H1 (cell line): ENCODE results near the gene RGR.

ENCODE experiments used
- ATF2 ChIP-seq: IDR thresholded peaks from 2 replicates; pipeline ENCODE4 v1.6.1; 2012; ENCODE audit warnings: low read length, inconsistent platforms
- BRCA1 ChIP-seq: IDR thresholded peaks from 2 replicates; pipeline ENCODE4 v1.6.1; 2012; ENCODE audit warnings: low read depth, low read length, improper control_type of control experiment
- CHD2 ChIP-seq: IDR thresholded peaks from 2 replicates; pipeline ENCODE4 v1.6.1; 2012; ENCODE audit warnings: low read length, improper control_type of control experiment
- JUND ChIP-seq: IDR thresholded peaks from 2 replicates; pipeline ENCODE4 v1.6.1; 2011; ENCODE audit warnings: mild to moderate bottlenecking, improper control_type of control experiment, low read length
- POLR2A ChIP-seq, 2 experiments: IDR thresholded peaks; 1 replicate in 1 of 2; 2 replicates in 1 of 2; pipeline ENCODE4 v1.6.1; 2011; ENCODE audit warnings: low read depth in 2 of 2, low read length in 2 of 2, mild to moderate bottlenecking in 2 of 2; ENCODE audit errors: control extremely low read depth in 1 of 2
- POLR2AphosphoS5 ChIP-seq: IDR thresholded peaks from 2 replicates; pipeline ENCODE4 v1.6.1; 2011; ENCODE audit warnings: low read depth, low read length
- TF ChIP-seq, protein P1 (sequence below), 3 experiments: IDR thresholded peaks; 1 replicate in 2 of 3; 2 replicates in 1 of 3; pipeline versions ENCODE4 v1.5.1 to v1.6.1; 2011; ENCODE audit warnings: low read length in 3 of 3, mild to moderate bottlenecking in 3 of 3, inconsistent platforms in 2 of 3, low read depth in 1 of 3, moderate library complexity in 1 of 3; ENCODE audit not compliant: insufficient read depth in 1 of 3; ENCODE audit errors: control extremely low read depth in 1 of 3

DNA sequence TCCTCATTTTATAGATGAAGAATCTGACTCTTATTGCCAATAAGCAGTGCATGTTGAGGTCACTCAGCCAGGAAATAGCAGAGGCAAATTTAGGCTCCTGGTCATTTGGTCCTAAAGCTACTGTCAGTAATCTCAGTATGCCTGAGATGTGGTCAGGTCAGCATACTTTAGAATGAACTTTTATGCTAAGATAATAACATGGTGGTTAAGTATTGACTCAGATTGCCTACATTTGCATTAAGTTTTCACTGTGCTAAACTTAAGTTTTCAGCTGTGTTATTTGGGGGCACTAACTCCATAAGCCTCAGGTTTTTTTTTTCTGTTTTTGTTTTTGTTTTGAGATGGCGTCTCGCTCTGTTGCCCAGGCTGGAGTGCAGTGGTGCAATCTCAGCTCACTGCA lies 47.6 kb downstream of the RGR start:
- TF ChIP-seq POLR2A (IDR thresholded peaks at IDR 0.05; ENCODE audit: control extremely low read depth in 1 of 2, low read depth in 2 of 2, low read length in 2 of 2) (no peak), CHD2 (no peak), POLR2AphosphoS5 (no peak), BRCA1 (no peak), ATF2 (no peak), JUND (no peak)
- TF ChIP-seq, protein P1, sequence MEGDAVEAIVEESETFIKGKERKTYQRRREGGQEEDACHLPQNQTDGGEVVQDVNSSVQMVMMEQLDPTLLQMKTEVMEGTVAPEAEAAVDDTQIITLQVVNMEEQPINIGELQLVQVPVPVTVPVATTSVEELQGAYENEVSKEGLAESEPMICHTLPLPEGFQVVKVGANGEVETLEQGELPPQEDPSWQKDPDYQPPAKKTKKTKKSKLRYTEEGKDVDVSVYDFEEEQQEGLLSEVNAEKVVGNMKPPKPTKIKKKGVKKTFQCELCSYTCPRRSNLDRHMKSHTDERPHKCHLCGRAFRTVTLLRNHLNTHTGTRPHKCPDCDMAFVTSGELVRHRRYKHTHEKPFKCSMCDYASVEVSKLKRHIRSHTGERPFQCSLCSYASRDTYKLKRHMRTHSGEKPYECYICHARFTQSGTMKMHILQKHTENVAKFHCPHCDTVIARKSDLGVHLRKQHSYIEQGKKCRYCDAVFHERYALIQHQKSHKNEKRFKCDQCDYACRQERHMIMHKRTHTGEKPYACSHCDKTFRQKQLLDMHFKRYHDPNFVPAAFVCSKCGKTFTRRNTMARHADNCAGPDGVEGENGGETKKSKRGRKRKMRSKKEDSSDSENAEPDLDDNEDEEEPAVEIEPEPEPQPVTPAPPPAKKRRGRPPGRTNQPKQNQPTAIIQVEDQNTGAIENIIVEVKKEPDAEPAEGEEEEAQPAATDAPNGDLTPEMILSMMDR (IDR thresholded peaks at IDR 0.05; ENCODE audit: control extremely low read depth in 1 of 3, insufficient read depth in 1 of 3, low read depth in 1 of 3, low read length in 3 of 3), result no peak
